CD4-positive, alpha-beta T cell treated with Interleukin-2 at 100 ng/mL for 4 hours (primary cell): ENCODE measurements around the gene SNUPN.

Source experiments
- DNase-seq: peaks from one replicate; pipeline ENCODE4 v3.0.0-alpha.2; 2020; ENCODE audit warnings: low spot score

SNUPN gene

GRCh38 chr15:75654201-75654907 lies 28.8 kb upstream of the SNUPN start:
- DNase-seq = no peak

DNA sequence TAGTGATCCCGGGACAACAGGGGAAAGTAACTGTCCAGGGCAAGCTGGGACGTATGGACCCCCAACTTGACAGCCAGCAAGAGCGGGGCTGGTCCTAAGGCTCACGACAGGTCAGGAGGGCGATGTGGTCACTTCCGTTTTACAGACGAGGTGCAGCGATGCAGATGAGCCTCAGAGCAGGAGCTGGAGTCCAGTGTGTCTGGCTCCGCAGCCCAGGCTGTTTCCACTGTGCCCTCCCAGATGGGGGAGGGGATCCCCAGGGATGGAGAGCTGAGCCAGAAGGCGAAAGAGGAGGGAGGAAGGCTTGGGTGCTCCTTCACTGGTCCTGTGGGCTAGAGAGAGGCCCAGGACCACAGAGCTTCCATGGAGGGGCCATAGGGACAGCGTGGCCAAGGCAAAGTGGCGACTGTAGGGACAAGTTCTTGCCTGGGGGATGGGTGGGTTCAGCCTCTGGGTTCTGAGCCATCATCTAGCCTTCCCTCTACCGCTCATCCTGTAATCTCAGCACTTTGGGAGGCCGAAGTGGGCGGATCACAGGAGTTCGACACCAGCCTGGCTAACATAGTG lies 27.9 kb upstream of the SNUPN start:
- DNase-seq = no peak

DNA sequence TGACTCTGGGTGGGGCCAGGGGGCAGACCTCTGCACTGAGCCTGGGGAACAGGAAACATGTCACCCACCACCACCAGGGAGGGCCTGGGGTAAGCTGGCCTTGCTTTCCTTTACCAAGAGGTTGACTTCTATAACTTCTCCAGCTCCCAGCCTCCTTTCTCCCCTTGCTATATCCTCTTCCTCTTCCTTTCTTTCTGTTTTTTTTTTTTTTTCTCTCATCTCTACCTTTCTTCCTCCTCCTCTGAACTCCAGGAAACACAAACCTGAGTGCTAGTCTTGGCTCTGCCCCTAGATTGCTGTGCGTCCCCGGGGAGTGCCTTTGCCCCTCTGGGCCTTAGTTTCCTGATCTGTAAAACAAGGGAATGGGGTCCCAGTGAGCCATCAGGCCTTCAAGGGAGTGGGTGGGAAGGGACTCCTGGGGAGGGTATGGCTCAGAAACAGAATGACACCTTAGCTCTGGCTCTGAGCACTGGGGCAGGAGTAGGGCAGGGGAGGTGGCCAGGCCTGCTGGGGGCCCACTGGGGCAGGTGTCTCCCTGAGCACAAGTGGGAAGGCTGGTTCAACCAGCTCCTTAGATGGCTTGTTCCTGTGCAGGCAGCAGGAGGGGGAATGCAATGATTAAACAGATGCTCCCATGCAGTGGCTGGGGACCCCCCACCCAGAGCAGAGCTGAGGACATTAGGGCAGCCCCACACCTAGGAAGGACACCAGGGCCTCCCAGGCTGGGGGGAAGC lies 26.5 kb upstream of the SNUPN start:
- no peak for DNase-seq

DNA sequence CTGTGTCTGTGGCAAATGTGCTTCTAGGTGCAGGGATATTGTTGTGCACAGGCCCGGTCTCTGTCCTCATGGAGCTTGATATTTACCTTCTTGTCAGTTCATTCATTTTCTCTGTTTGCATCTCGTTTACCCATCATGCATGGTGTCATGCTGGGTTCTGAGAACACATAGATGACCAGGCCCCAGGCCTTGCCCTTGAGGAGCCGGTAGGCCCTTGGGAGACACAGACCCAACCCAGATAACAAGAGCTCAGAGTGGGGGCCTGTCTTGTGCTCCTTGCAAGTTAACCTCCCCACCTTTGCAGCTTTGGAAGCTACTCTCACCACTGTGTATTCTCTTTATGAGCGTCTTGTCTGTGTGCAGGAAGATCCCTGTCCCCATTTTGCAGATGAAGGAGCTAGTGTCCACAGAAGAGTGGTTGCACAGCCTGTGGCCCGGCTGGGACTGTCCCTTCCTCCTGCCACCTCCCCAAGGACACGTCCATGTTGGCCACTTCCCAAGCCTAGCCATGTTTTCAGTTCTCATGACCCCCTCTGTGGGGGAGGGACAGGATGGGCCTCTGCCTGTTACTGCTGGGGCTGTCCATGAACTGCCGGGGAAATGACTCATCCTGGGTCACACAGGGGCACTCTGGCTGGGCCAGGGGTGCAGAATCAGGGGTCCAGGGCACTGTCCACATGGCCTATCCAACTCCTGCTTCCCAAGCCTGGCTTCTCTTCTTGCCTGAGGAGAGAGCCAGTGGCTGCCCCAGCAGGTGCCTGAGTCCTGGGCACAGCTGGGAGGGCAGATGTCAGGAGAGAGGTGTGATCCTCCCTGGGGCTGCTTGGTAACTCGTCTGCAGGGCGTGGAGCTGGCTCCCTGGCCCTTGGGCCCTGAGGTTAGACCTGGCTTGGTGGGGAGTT lies 25.6 kb upstream of the SNUPN start:
- no peak for DNase-seq

- DNase-seq = no peak
Measured at GRCh38 chr15:75649848-75650247, 24.3 kb upstream of the SNUPN start.

DNA sequence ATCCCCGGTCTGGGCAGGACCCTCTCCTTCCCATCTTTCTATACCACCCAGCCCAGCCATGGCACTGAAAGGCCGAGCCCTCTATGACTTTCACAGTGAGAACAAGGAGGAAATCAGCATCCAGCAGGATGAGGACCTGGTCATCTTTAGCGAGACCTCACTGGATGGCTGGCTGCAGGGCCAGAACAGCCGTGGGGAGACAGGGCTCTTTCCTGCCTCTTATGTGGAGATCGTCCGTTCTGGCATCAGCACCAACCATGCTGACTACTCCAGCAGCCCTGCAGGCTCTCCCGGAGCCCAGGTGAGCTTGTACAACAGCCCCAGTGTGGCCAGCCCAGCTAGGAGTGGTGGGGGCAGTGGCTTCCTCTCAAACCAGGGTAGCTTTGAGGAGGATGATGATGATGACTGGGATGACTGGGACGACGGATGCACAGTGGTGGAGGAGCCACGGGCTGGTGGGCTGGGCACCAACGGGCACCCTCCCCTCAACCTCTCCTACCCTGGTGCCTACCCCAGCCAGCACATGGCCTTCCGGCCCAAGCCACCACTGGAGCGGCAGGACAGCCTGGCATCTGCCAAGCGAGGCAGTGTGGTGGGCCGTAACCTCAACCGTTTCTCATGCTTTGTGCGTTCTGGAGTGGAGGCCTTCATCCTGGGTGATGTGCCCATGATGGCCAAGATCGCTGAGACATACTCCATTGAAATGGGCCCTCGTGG lies 23.7 kb upstream of the SNUPN start:
- no peak for DNase-seq

- no peak for DNase-seq
Measured at GRCh38 chr15:75648156-75649000, 22.9 kb upstream of the SNUPN start.

DNA sequence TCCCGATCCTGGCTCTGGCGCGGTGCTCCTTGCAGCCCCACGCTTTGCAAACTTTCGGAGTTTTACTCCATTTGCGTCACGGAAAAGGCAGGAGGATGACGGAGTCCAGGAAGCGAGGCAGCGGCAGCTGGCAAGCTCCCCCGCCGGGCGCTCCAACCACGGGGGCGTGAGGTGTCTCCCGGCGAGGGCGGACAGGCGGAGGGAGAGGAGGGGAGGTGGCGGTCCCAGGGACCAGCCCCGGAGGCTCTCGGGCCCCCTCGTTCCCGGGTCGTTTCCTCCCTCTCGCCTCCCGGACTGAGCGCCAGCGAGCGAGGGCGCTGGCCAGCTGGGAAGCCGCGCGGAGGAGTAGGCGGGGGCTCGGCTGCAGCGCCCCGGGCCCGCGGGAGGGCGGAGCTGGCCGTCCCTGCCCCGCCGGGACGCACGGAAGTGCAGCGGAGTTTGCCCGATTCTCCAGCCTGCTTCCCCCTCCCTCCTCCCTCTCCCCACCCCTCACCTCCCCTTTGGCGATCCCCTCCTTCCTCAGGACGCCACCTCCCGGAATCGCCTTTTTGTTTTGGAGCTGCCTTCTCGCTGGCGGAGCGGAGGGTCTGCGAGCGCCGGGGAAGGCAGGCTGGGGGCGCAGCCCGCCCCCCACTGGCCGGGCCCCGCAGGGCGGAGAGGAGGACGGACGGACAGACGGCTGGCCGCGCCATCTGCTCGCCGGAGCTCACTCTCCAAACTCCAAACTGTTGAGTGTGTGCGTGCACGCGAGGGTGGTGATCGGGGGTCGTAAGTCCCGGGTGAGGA lies 22.0 kb upstream of the SNUPN start, which contains the start of gene SNX33:
Gene SNX33 (plus strand): TSS at position 543 of the 786 bp plus-strand sequence. CDS start 1,191 bp downstream, outside the sequence.
- peak; percentile 29 for DNase-seq

DNA sequence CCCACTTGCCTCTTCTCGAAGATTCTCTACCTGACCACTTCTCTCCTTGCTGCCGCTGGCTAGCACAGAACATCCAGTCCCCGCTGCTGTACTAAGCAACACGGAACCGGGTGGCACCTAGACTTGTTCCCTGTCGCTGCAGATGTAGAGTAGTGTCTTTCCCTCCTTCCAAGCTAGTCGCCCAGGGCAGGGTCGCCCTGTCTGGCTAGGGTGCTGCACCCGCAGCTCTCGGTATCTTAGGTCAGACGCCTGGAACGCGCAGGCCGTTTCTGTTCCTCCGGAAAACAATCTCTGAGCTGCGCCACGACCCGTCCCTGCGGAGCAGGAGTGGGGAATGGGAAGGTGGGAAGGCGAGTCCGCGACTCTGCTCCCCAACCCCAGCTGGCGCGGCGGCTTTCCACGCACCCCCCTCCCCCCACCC lies 21.4 kb upstream of the SNUPN start:
- DNase-seq = no peak

DNA sequence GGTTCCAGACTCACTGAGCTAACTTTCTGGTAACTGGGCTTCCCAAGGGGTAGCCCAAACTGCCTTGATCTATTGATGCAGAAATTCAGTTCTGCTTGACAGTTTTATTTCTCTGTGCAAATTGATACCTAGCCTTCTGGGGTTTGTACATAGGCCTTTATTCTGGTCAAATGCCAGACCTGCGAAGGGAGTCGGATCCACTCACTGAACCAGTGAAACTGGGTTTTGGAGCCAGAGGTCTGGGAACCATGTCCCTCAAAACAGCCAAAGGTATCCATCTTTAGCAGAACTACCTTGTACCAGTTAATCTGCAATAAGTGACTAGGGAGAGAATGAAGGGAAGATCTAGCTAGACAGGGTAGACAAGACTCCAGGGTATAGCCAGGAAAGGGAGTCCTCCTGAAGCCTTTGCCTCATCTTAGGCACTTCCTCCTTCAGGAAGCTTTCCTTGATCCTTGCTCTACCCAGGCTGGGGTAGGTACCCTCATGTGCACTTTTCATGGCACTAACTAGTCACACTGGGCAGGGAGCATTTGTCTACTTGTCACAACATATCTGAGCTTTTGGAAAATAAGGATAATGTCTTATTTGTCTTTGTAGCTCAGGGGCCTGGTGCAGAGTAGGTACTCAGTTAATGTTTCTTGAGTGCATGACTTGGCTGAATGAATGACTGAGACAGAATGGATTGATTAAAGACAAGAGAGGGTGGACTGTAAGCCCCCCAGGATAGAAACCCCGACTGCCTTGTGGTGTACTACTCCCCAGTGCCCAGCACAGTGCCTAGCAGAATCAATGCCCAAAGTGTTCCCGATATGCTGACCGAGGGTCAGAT lies 20.8 kb upstream of the SNUPN start:
- DNase-seq = no peak

GRCh38 chr15:75644376-75644775 lies 18.9 kb upstream of the SNUPN start:
- DNase-seq = no peak

DNA sequence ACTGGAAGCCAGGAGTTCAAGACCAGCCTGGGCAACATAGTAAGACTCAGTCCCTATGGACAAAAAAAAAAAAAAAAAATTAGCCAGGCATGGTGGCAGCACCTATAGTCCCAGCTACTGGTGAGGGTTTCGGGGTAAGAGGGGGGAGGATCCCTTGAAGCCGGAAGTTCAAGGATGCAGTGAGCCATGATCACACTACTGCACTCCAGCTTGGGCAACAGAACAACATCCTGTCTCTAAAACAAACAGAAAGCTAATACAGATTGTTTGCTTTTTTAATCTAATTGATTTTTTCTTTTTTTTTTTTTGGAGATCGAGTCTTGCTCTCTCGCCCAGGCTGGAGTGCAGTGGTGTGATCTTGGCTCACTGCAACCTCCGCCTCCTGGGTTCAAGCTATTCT lies 16.1 kb upstream of the SNUPN start:
- DNase-seq = no peak

DNA sequence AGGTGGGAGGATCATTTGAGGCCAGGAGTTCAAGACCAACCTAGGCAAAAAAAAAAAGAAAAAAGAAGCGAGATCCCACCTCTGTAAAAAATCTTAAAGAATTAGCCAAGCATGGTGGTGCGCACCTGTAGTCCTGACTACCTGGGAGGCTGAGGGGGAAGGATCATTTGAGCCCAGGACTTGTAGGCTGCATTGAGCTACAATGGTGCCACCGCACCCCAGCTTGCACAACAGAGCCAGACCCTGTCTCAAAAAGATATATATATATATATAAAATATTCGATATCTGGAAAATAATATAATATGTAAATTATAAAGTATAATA lies 15.6 kb upstream of the SNUPN start:
- no peak for DNase-seq

DNA sequence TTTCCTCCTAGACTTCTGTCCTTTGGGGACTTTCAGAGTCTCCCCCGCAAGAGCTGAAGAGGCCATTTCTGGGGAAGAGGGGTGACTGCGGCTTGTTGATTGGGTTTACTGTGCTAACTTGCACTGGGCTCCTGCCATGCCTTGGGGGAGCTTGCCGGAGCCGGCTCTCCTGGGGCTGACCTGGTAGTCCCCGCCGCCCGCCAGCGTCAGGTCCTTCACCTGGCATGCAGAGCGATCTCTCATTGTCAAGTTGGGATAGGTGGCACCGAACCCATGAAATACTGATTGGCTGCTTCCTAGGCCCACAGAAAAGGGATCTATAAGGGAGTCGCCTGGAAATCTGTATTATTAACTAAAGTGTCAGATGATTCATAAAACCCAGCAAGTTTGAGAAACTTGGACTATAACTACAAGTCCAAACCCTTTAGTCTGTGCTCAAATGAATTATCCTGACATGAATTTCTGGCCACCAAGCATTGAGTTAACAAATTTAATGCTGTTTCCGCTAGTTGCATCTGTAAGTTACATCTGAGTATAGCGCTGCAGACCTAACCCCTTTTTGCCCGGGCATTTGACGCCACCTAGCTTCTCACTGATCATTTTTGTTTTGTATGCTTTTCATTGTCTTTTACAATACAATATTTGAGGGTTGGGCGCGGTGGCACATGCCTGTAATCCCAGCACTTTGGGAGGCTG lies 15.1 kb upstream of the SNUPN start:
- DNase-seq = peak; percentile 74

- peak; percentile 95 for DNase-seq
Measured at GRCh38 chr15:75639709-75640482, 14.4 kb upstream of the SNUPN start, which contains the start of gene IMP3. Gene IMP3, minus strand, starts transcription at chr15:75640224. Its CDS starts 56 bp downstream, at chr15:75640168.

- DNase-seq = peak; percentile 32
Measured at GRCh38 chr15:75639191-75639708, 13.7 kb upstream of the SNUPN start.
